Stimulated activated CD4-positive, alpha-beta T cell treated with anti-CD3 and anti-CD28 coated beads, Interleukin-2, amount 100 ng/mL, for 4 hours (primary cell): ENCODE measurements around the gene PROB1.

Experiments
- DNase-seq: peaks from one replicate; pipeline ENCODE4 v3.0.0-alpha.2; 2020; ENCODE audit warnings: low read depth

PROB1 gene

GRCh38 chr5:139341187-139341688 lies 53.7 kb downstream of the PROB1 start:
- DNase-seq = no peak
